H9 (cell line): ENCODE data around the gene ADAT3. TPM values are rescaled to one million over a fixed set of nuclear protein-coding genes. Genes with fewer than 3 reads are reported as not detected.

Source experiments
- DNase-seq: peaks from one replicate; pipeline ENCODE4 v3.0.0-alpha.2; 2017
- H2AFZ ChIP-seq: one replicate; pipeline ENCODE4 v1.6.1; 2013; ENCODE audit warnings: mild to moderate bottlenecking, low read length, control low read depth, moderate library complexity
- H2AK5ac ChIP-seq: 2 replicates; pipeline ENCODE4 v1.6.1; 2013; ENCODE audit warnings: low read length, control low read depth, mixed read lengths; ENCODE audit not compliant: insufficient read length
- H2BK120ac ChIP-seq: one replicate; pipeline ENCODE4 v1.6.1; 2013; ENCODE audit warnings: low read depth, mild to moderate bottlenecking, low read length, control low read depth, inconsistent platforms; ENCODE audit not compliant: poor library complexity, severe bottlenecking
- H2BK12ac ChIP-seq: 2 replicates; pipeline ENCODE4 v1.6.1; 2013; ENCODE audit warnings: low read length, control low read depth, mixed read lengths, low read depth; ENCODE audit not compliant: insufficient read length
- H2BK15ac ChIP-seq: 2 replicates; pipeline ENCODE4 v1.6.1; 2013; ENCODE audit warnings: low read depth, low read length, control low read depth
- H2BK20ac ChIP-seq: one replicate; pipeline ENCODE4 v1.6.1; 2013; ENCODE audit warnings: low read depth, mild to moderate bottlenecking, low read length, control low read depth, inconsistent platforms; ENCODE audit not compliant: poor library complexity, severe bottlenecking
- H2BK5ac ChIP-seq: 2 replicates; pipeline ENCODE4 v1.6.1; 2013; ENCODE audit warnings: low read length, control low read depth, mixed read lengths; ENCODE audit not compliant: insufficient read length
- H3K14ac ChIP-seq: 2 replicates; pipeline ENCODE4 v1.6.1; 2013; ENCODE audit warnings: low read length, control low read depth; ENCODE audit not compliant: insufficient read depth
- H3K18ac ChIP-seq: 2 replicates; pipeline ENCODE4 v1.6.1; 2013; ENCODE audit warnings: low read depth, mild to moderate bottlenecking, mixed read lengths, low read length, control low read depth; ENCODE audit not compliant: insufficient read length
- H3K23ac ChIP-seq: 2 replicates; pipeline ENCODE4 v1.6.1; 2013; ENCODE audit warnings: low read length, control low read depth, mixed read lengths, low read depth; ENCODE audit not compliant: insufficient read length
- H3K23me2 ChIP-seq: 2 replicates; pipeline ENCODE4 v1.6.1; 2013; ENCODE audit warnings: low read depth, mild to moderate bottlenecking, mixed read lengths, low read length, control low read depth; ENCODE audit not compliant: insufficient read length, poor library complexity, severe bottlenecking
- H3K27ac ChIP-seq: 2 replicates; pipeline ENCODE4 v1.5.1; 2013; ENCODE audit warnings: low read length, control low read depth, mixed read lengths, low read depth; ENCODE audit not compliant: insufficient read length
- H3K27me3 ChIP-seq: 2 replicates; pipeline ENCODE4 v1.6.1; 2013; ENCODE audit warnings: low read length, control low read depth, inconsistent platforms; ENCODE audit not compliant: insufficient read depth
- H3K4ac ChIP-seq: 2 replicates; pipeline ENCODE4 v1.6.1; 2013; ENCODE audit warnings: low read depth, mild to moderate bottlenecking, control low read depth, inconsistent platforms, low read length, moderate library complexity
- H3K4me1 ChIP-seq: 2 replicates; pipeline ENCODE4 v1.6.1; 2013; ENCODE audit warnings: low read length, control low read depth, inconsistent platforms; ENCODE audit not compliant: insufficient read depth
- H3K4me2 ChIP-seq: 2 replicates; pipeline ENCODE4 v1.6.1; 2013; ENCODE audit warnings: low read length, control low read depth, mixed read lengths; ENCODE audit not compliant: insufficient read length, insufficient read depth
- H3K56ac ChIP-seq: 2 replicates; pipeline ENCODE4 v1.6.1; 2013; ENCODE audit warnings: low read depth, mild to moderate bottlenecking, mixed read lengths, low read length, control low read depth; ENCODE audit not compliant: insufficient read length
- H3K79me1 ChIP-seq: 2 replicates; pipeline ENCODE4 v1.6.1; 2013; ENCODE audit warnings: low read depth, mild to moderate bottlenecking, moderate library complexity, low read length, control low read depth, inconsistent platforms; ENCODE audit not compliant: insufficient read depth, poor library complexity, severe bottlenecking
- H3K79me2 ChIP-seq: 2 replicates; pipeline ENCODE4 v1.6.1; 2013; ENCODE audit warnings: low read length, control low read depth, inconsistent platforms; ENCODE audit not compliant: insufficient read depth
- H3K9ac ChIP-seq: 2 replicates; pipeline ENCODE4 v1.6.1; 2013; ENCODE audit warnings: low read length, control low read depth, mixed read lengths; ENCODE audit not compliant: insufficient read length; ENCODE audit errors: extremely low read depth
- H3K9me3 ChIP-seq: one replicate; pipeline ENCODE4 v1.6.1; 2013; ENCODE audit warnings: low read depth, low read length, inconsistent platforms; ENCODE audit not compliant: control insufficient read depth
- H3T11ph ChIP-seq: one replicate; pipeline ENCODE4 v1.6.1; 2013; ENCODE audit warnings: mild to moderate bottlenecking, low read length, control low read depth, inconsistent platforms
- H4K20me1 ChIP-seq: one replicate; pipeline ENCODE4 v1.6.1; 2013; ENCODE audit not compliant: control insufficient read depth, insufficient read length, insufficient read depth
- H4K5ac ChIP-seq: 2 replicates; pipeline ENCODE4 v1.6.1; 2013; ENCODE audit warnings: low read depth, mild to moderate bottlenecking, mixed read lengths, low read length, control low read depth; ENCODE audit not compliant: insufficient read length
- H4K8ac ChIP-seq: replicated peaks from 2 replicates; pipeline ENCODE4 v1.6.1; 2013; ENCODE audit warnings: low read length, control low read depth, mixed read lengths, low read depth; ENCODE audit not compliant: insufficient read length
- H4K91ac ChIP-seq: 2 replicates; pipeline ENCODE4 v1.6.1; 2013; ENCODE audit warnings: low read depth, mild to moderate bottlenecking, moderate library complexity, mixed read lengths, low read length, control low read depth; ENCODE audit not compliant: insufficient read length
- H3K27ac Mint-ChIP-seq, 3 experiments: 2 replicates in 2 of 3; 3 replicates in 1 of 3; pipeline ENCODE4 v1.8.0; 2020 to 2021; ENCODE audit warnings: mixed read lengths in 3 of 3, mild to moderate bottlenecking in 1 of 3, moderate library complexity in 1 of 3
- H3K27me3 Mint-ChIP-seq: 2 replicates; pipeline ENCODE4 v1.8.0; 2021; ENCODE audit warnings: low read depth, mild to moderate bottlenecking, moderate library complexity, mixed read lengths
- H3K36me3 Mint-ChIP-seq, 3 experiments: 2 replicates in 2 of 3; 3 replicates in 1 of 3; pipeline ENCODE4 v1.8.0; 2020 to 2021; ENCODE audit warnings: low read depth in 3 of 3, mixed read lengths in 3 of 3; ENCODE audit not compliant: insufficient read depth in 1 of 3
- H3K4me1 Mint-ChIP-seq, 2 experiments: 2 replicates each; pipeline ENCODE4 v1.8.0; 2020; ENCODE audit warnings: mixed read lengths in 2 of 2
- H3K4me3 Mint-ChIP-seq, 2 experiments: 2 replicates in 1 of 2; 3 replicates in 1 of 2; pipeline ENCODE4 v1.8.0; 2020 to 2021; ENCODE audit warnings: mild to moderate bottlenecking in 2 of 2, mixed read lengths in 2 of 2, moderate library complexity in 1 of 2
- H3K9me3 Mint-ChIP-seq, 2 experiments: 2 replicates in 1 of 2; 3 replicates in 1 of 2; pipeline ENCODE4 v1.8.0; 2020; ENCODE audit warnings: mild to moderate bottlenecking in 2 of 2, mixed read lengths in 2 of 2, moderate library complexity in 1 of 2
- CTCF ChIP-seq: fragments of 200-600 bp; sonication (generic); conservative IDR thresholded peaks from 3 replicates; pipeline ENCODE4 v1.8.0; 2021; ENCODE audit warnings: antibody characterized with exemption, mild to moderate bottlenecking
- WGBS: extraction: QIAGEN DNeasy Blood & Tissue Kit; methylation state at CpG from one replicate; pipeline ENCODE4 v1.1.7; 2013; ENCODE audit warnings: missing lambda C conversion rate, low lambda C conversion rate, mixed read lengths; ENCODE audit not compliant: insufficient read length; ENCODE audit errors: extremely low coverage; 5-methylcytosine and 5-hydroxymethylcytosine counted together
- total RNA-seq: library from RNA; stranded (reverse); gene quantifications from 2 replicates; pipeline ENCODE4 v1.2.1, GENCODE V29; 2021

ADAT3 gene
- total RNA-seq, 1 experiment from 2014 or later, result 12.2 TPM

DNA sequence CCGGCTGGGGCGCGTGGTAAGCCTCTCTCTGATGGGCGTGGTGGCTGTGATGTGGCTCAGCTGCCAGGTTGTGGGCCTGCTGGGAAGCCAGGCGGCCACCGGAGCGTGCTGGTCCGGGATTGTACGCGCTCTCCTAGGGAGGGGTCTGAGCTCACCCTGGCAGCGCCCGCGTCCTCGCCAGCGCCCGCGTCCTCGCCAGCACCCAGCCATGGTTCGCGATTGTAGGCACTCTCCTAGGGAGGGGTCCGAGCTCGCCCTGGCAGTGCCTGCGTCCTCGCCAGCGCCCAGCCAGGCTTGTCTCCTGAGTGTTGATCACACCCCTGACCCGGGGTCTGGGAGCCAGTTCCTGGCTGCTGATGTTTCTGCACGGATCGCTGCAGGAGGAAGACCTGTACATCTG, 13.8 kb downstream of the ADAT3 start:
- no peaks in the 10 kb centered on the region for H3K23me2 ChIP-seq
- Mint-ChIP-seq H3K27ac (no peak overlapping the region; a peak in 1 of 7 replicates), H3K36me3 (peaks cover 5 to 72% (median 50%) of the 10 kb centered on the region in 3 experiments; a peak in 6 of 7 replicates), H3K4me3 (no peak overlapping the region), H3K4me1 (no peaks in the 10 kb centered on the region), H3K27me3 (no peaks in the 10 kb centered on the region), H3K9me3 (no peaks in the 10 kb centered on the region)
- H3K23ac ChIP-seq, result no peak overlapping the region
- WGBS, result no CpG with 5 or more reads among the region's 28 CpGs
- H4K8ac ChIP-seq, result no peak overlapping the region
- H3K27ac ChIP-seq, result no peak overlapping the region
- no peaks in the 10 kb centered on the region for H3K79me2 ChIP-seq
- no peak overlapping the region for H2AK5ac ChIP-seq
- no peaks in the 10 kb centered on the region for H4K20me1 ChIP-seq
- H3K18ac ChIP-seq, result no peak overlapping the region
- H3K9ac ChIP-seq, result no peak overlapping the region
- H3K9me3 ChIP-seq, result no peaks in the 10 kb centered on the region
- no peaks in the 10 kb centered on the region for H3K79me1 ChIP-seq
- no peak overlapping the region for H3T11ph ChIP-seq
- no peak overlapping the region for H2BK120ac ChIP-seq
- H3K4me2 ChIP-seq, result no peak overlapping the region
- no peak overlapping the region for H2BK15ac ChIP-seq
- H2BK20ac ChIP-seq, result no peak overlapping the region
- H3K4ac ChIP-seq, result no peak overlapping the region
- no peak overlapping the region for H2BK12ac ChIP-seq
- DNase-seq, result no peak
- H3K27me3 ChIP-seq, result no peaks in the 10 kb centered on the region
- H3K56ac ChIP-seq, result no peak overlapping the region
- no peak overlapping the region for H2BK5ac ChIP-seq
- no peaks in the 10 kb centered on the region for H3K4me1 ChIP-seq
- no peak overlapping the region for H4K91ac ChIP-seq
- H3K14ac ChIP-seq, result no peak overlapping the region
- H4K5ac ChIP-seq, result no peak overlapping the region
- TF ChIP-seq CTCF, result no peak
- H2AFZ ChIP-seq, result no peak overlapping the region
